ENCODE measurements around the gene KLK4. TPM values are rescaled to one million over a fixed set of nuclear protein-coding genes. Genes with fewer than 3 reads are reported as not detected.

Gene KLK4
- total RNA-seq, 4 donors from 2014 or later: 0.59 to 1.2 TPM; not detected in 2

DNA sequence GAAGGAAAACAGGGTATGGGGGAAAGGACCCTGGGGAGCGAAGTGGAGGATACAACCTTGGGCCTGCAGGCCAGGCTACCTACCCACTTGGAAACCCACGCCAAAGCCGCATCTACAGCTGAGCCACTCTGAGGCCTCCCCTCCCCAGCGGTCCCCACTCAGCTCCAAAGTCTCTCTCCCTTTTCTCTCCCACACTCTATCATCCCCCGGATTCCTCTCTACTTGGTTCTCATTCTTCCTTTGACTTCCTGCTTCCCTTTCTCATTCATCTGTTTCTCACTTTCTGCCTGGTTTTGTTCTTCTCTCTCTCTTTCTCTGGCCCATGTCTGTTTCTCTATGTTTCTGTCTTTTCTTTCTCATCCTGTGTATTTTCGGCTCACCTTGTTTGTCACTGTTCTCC is 53.8 kb downstream of the KLK4 start:
- H3K4me3 ChIP-seq: no peak overlapping the region
- H3K27ac ChIP-seq: no peak overlapping the region
- H3K36me3 ChIP-seq: no peaks in the 10 kb centered on the region
- TF ChIP-seq, protein P1, sequence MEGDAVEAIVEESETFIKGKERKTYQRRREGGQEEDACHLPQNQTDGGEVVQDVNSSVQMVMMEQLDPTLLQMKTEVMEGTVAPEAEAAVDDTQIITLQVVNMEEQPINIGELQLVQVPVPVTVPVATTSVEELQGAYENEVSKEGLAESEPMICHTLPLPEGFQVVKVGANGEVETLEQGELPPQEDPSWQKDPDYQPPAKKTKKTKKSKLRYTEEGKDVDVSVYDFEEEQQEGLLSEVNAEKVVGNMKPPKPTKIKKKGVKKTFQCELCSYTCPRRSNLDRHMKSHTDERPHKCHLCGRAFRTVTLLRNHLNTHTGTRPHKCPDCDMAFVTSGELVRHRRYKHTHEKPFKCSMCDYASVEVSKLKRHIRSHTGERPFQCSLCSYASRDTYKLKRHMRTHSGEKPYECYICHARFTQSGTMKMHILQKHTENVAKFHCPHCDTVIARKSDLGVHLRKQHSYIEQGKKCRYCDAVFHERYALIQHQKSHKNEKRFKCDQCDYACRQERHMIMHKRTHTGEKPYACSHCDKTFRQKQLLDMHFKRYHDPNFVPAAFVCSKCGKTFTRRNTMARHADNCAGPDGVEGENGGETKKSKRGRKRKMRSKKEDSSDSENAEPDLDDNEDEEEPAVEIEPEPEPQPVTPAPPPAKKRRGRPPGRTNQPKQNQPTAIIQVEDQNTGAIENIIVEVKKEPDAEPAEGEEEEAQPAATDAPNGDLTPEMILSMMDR (IDR thresholded peaks at IDR 0.05): no peak
- no peaks in the 10 kb centered on the region for H3K4me1 ChIP-seq
- H3K27me3 ChIP-seq: peaks cover 0 to 21% of the 10 kb centered on the region in 2 donors
- no peaks in the 10 kb centered on the region for H3K9me3 ChIP-seq
- no peak for DNase-seq (ENCODE audit: low spot score in 2 of 2)
- 68 to 70% methylated on average over 6 of the region's 6 CpGs for WGBS, 2 donors

Other genes starting within 250 kb of the KLK4 start
- 1 to 10 TPM in 1 of 4 donors, under 1 TPM in 2, not detected in 1; 0.21 to 3.3 (median 0.30) TPM for gene SHANK1, start 191.6 kb downstream of the KLK4 start, total RNA-seq
- gene CLEC11A, start 188.0 kb downstream of the KLK4 start, total RNA-seq: 10 to 100 TPM; 13.3 to 53.1 (median 25.9) TPM
- not detected for gene GPR32, start 140.9 kb downstream of the KLK4 start, total RNA-seq
- not detected for gene ACP4, start 121.0 kb downstream of the KLK4 start, total RNA-seq
- 1 to 10 TPM in 2 of 4 donors, under 1 TPM in 1, not detected in 1; 0.78 to 1.8 (median 1.5) TPM for gene KLK1, start 87.6 kb downstream of the KLK4 start, total RNA-seq
- not detected for gene KLK15, start 77.8 kb downstream of the KLK4 start, total RNA-seq
- not detected for gene KLK3, start 56.5 kb downstream of the KLK4 start, total RNA-seq
- not detected for gene KLK2, start 38.0 kb downstream of the KLK4 start, total RNA-seq
- gene KLK5, start 41.6 kb upstream of the KLK4 start, total RNA-seq: not detected
- 1 to 10 TPM in 3 of 4 donors, not detected in 1; 2.1 to 5.9 (median 2.5) TPM for gene KLK6, start 58.2 kb upstream of the KLK4 start, total RNA-seq
- 1 to 10 TPM in 3 of 4 donors, under 1 TPM in 1; 0.90 to 7.6 (median 4.6) TPM for gene KLK7, start 72.5 kb upstream of the KLK4 start, total RNA-seq
- gene KLK8, start 90.2 kb upstream of the KLK4 start, total RNA-seq: 1 to 10 TPM in 3 of 4 donors, not detected in 1; 1.6 to 2.2 (median 1.9) TPM
- gene KLK10, start 108.3 kb upstream of the KLK4 start, total RNA-seq: 1 to 10 TPM in 2 of 4 donors, under 1 TPM in 1, not detected in 1; 0.22 to 3.1 (median 1.4) TPM
- 1 to 10 TPM in 1 of 4 donors, not detected in 3; 1.3 TPM for gene KLK11, start 115.2 kb upstream of the KLK4 start, total RNA-seq
- not detected for gene KLK12, start 123.6 kb upstream of the KLK4 start, total RNA-seq
- gene KLK13, start 153.7 kb upstream of the KLK4 start, total RNA-seq: under 1 TPM in 1 of 4 donors, not detected in 3; 0.63 TPM
- gene KLK14, start 171.5 kb upstream of the KLK4 start, total RNA-seq: not detected
- 10 to 100 TPM in 3 of 4 donors, 1 to 10 TPM in 1; 7.4 to 25.5 (median 18.3) TPM for gene CTU1, start 197.0 kb upstream of the KLK4 start, total RNA-seq
- gene SIGLEC9, start 213.5 kb upstream of the KLK4 start, total RNA-seq: 10 to 100 TPM in 1 of 4 donors, 1 to 10 TPM in 3; 4.2 to 18.0 (median 5.0) TPM
- gene SIGLEC7, start 230.9 kb upstream of the KLK4 start, total RNA-seq: 1 to 10 TPM in 2 of 4 donors, under 1 TPM in 2; 0.42 to 7.5 (median 1.1) TPM